GM12878 (cell line): Measurements from ENCODE around the gene HMCN1. TPM values are rescaled to one million over a fixed set of nuclear protein-coding genes. Genes with fewer than 3 reads are reported as not detected.

Source experiments
- ATAC-seq: fragments of 200-7000 bp; cut with Tn5 transposase; 3 replicates; pipeline ENCODE4 v1.9.1; 2020; ENCODE audit warnings: mild to moderate bottlenecking, moderate library complexity
- BruUV-seq: library from RNA; stranded (reverse); fragments of 400-500 nt; replicated peaks from 2 replicates; lab custom pipeline; 2021; lab: Mats Ljungman, UMichigan
- CTCF ChIA-PET: fragments of 300-600 bp; sonication (Branson Sonifier 250); formaldehyde crosslinking; extraction: SDS; loops from one replicate; lab custom pipeline; 2021; ENCODE audit warnings: inconsistent platforms; lab: Yijun Ruan, JAX
- POLR2A ChIA-PET: fragments of 350-600 bp; formaldehyde crosslinking; extraction: SDS; loops from one replicate; lab custom pipeline; 2021; ENCODE audit warnings: inconsistent platforms; lab: Charles Lee
- RAD21 ChIA-PET: fragments of 300-600 bp; sonication (Branson Sonifier 250); formaldehyde crosslinking; loops from one replicate; lab custom pipeline; 2023; ENCODE audit warnings: antibody characterized with exemption; ENCODE audit not compliant: unreplicated experiment; lab: Charles Lee
- SMC1A ChIA-PET: fragments of 300-600 bp; sonication (Branson Sonifier 250); formaldehyde crosslinking; loops from one replicate; lab custom pipeline; 2023; ENCODE audit not compliant: unreplicated experiment, uncharacterized antibody; lab: Charles Lee
- DNase-seq: peaks from one replicate; pipeline ENCODE4 v3.0.0-alpha.2; 2011; ENCODE audit warnings: low read depth, low spot score
- FAIRE-seq: peaks from 3 replicates; lab custom pipeline; 2011; peaks lifted over from hg19 to GRCh38; lab: Jason Lieb, UNC
- H2AFZ ChIP-seq: 2 replicates; pipeline ENCODE4 v1.6.0; 2011; ENCODE audit warnings: low read depth, low read length, control low read depth; ENCODE audit not compliant: control insufficient read depth
- H3K27ac ChIP-seq: 2 replicates; pipeline ENCODE4 v1.5.1; 2011; ENCODE audit warnings: control low read depth; ENCODE audit not compliant: control insufficient read depth, insufficient read depth
- H3K27me3 ChIP-seq, 2 experiments: replicated peaks in 1 of 2; 2 replicates each; pipeline versions ENCODE4 v1.6.0 to v1.6.1; 2011; ENCODE audit warnings: low read length in 1 of 2; ENCODE audit not compliant: control insufficient read depth in 2 of 2, insufficient read depth in 2 of 2
- H3K36me3 ChIP-seq, 2 experiments: 2 replicates each; pipeline ENCODE4 v1.5.1; 2011; ENCODE audit warnings: low read length in 1 of 2; ENCODE audit not compliant: control insufficient read depth in 2 of 2, insufficient read depth in 2 of 2
- H3K4me1 ChIP-seq: 2 replicates; pipeline ENCODE4 v1.6.1; 2011; ENCODE audit warnings: mild to moderate bottlenecking, low read length, moderate library complexity, mixed read lengths; ENCODE audit not compliant: control insufficient read depth, insufficient read depth
- H3K4me2 ChIP-seq: 2 replicates; pipeline ENCODE4 v1.6.0; 2011; ENCODE audit warnings: control low read depth; ENCODE audit not compliant: control insufficient read depth, insufficient read depth
- H3K4me3 ChIP-seq: fragments of 200-600 bp; sonication (generic); 2 replicates; pipeline ENCODE4 v1.5.1; 2016
- H3K79me2 ChIP-seq: 2 replicates; pipeline ENCODE4 v1.6.0; 2011; ENCODE audit warnings: low read length; ENCODE audit not compliant: control insufficient read depth, insufficient read depth
- H3K9ac ChIP-seq: 2 replicates; pipeline ENCODE4 v1.8.0; 2011; ENCODE audit warnings: low read length, control low read depth, mixed read lengths; ENCODE audit not compliant: control insufficient read depth, insufficient read depth
- H3K9me3 ChIP-seq: replicated peaks from 3 replicates; pipeline ENCODE4 v1.5.1; 2011; ENCODE audit warnings: mild to moderate bottlenecking, low read length; ENCODE audit not compliant: control insufficient read depth, insufficient read depth
- H4K20me1 ChIP-seq: 2 replicates; pipeline ENCODE4 v1.6.0; 2011; ENCODE audit not compliant: control insufficient read depth, insufficient read depth
- E2F8 ChIP-seq: fragments of 450-650 bp; IDR thresholded peaks from 2 replicates; pipeline ENCODE4 v1.6.1; 2018; ENCODE audit warnings: mild to moderate bottlenecking, low read depth, moderate library complexity; ENCODE audit not compliant: partially characterized antibody
- IKZF2 ChIP-seq, 2 experiments: fragments of 450-650 bp; IDR thresholded peaks; 2 replicates each; pipeline ENCODE4 v1.6.1; 2017; ENCODE audit warnings: mild to moderate bottlenecking in 2 of 2, moderate library complexity in 2 of 2
- MYC ChIP-seq: IDR thresholded peaks from 2 replicates; pipeline ENCODE4 v1.6.1; 2011; ENCODE audit warnings: mild to moderate bottlenecking, low read length, moderate library complexity, inconsistent platforms; ENCODE audit not compliant: insufficient read depth, insufficient replicate concordance, insufficient read length, severe bottlenecking
- NR2C2 ChIP-seq: IDR thresholded peaks from 2 replicates; pipeline ENCODE4 v1.6.1; 2011; ENCODE audit warnings: borderline replicate concordance, low read depth; ENCODE audit not compliant: control insufficient read depth, insufficient read length
- NR2F1 ChIP-seq: fragments of 450-650 bp; conservative IDR thresholded peaks from 2 replicates; pipeline ENCODE4 v1.6.1; 2017; ENCODE audit warnings: mild to moderate bottlenecking
- PAX8 ChIP-seq: fragments of 450-650 bp; IDR thresholded peaks from 2 replicates; pipeline ENCODE4 v1.6.1; 2017; ENCODE audit warnings: mild to moderate bottlenecking, moderate library complexity
- RAD21 ChIP-seq: IDR thresholded peaks from 2 replicates; pipeline ENCODE4 v1.6.1; 2011; ENCODE audit warnings: mild to moderate bottlenecking, low read depth, low read length, moderate library complexity; ENCODE audit not compliant: insufficient read depth
- ZNF274 ChIP-seq: IDR thresholded peaks from one replicate; pipeline ENCODE4 v1.8.0; 2011; ENCODE audit not compliant: insufficient read length, insufficient read depth
- WGBS: methylation state at CpG from one replicate; pipeline ENCODE4 v1.1.6; 2016; ENCODE audit warnings: low lambda C conversion rate; ENCODE audit not compliant: insufficient replicate concordance, insufficient coverage; ENCODE audit errors: missing lambda C conversion rate; 5-methylcytosine and 5-hydroxymethylcytosine counted together
- in situ Hi-C: fragments of 300-500 bp; cut with MboI; formaldehyde crosslinking; loops from 9 replicates; pipeline ENCODE4 v1.14.3; 2018; ENCODE audit warnings: mixed read lengths
- intact Hi-C: fragments of 100-400 bp; cut with micrococcal nuclease; formaldehyde crosslinking; loops from one replicate; pipeline ENCODE4 v1.14.2; 2022; ENCODE audit not compliant: unreplicated experiment
- polyA plus RNA-seq, 11 experiments: library from polyadenylated mRNA; depleted of rRNA in 4 of 11; unstranded in 6 of 11; stranded (reverse) in 5 of 11; fragments of >200 nt; fragmentation: Nextera tagmentation in 4 of 11; fragmentation: Illumina TruSeq in 1 of 11; extraction: Ambion mirVana in 4 of 11; extraction: Trizol in 1 of 11; gene quantifications; 1 replicate in 1 of 11; 2 replicates in 10 of 11; pipeline versions ENCODE4 v1.2.1 to v1.2.3, GENCODE V29; 2011 to 2016; ENCODE audit warnings: inconsistent platforms in 2 of 11, missing spikeins in 2 of 11, low read depth in 1 of 11
- total RNA-seq, 4 experiments: library from RNA; depleted of rRNA in 3 of 4; stranded (reverse); fragments of >200 nt in 3 of 4; fragmentation: Illumina TruSeq in 1 of 4; extraction: Trizol in 1 of 4; gene quantifications; 2 replicates each; pipeline versions ENCODE4 v1.2.1 to v1.2.3, GENCODE V29; 2013 to 2021

HMCN1 gene
- total and polyA plus RNA-seq, 10 of the 15 experiments (the other 5 are each of a cell fraction or from before 2014, with no cell fraction given): under 0.01 to 0.07 TPM; not detected in 8

DNA sequence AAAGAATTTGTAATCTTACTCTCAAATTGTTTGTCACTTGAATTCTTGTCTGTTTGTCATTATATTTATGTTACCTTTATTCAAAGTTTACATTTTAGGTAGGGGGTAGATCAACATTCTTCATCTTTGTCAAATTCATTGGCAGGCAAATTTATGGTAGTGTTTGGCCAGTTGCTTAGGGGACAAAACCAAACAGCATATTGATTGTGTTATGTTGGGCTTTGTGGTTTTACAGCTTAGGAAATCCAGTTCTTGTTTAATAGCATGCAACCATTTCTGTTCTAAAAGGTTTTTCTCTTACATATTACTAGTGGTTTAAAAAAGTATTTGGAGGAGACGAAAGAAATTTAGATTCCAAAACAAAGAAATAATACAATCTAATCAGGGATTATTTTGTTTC lies 91.4 kb downstream of the HMCN1 start:
- H3K4me3 ChIP-seq: no peak overlapping the region
- H3K4me1 ChIP-seq: no peaks in the 10 kb centered on the region
- WGBS: 0% methylated on average over 1 of the region's 1 CpG
- no peak overlapping the region for H3K9ac ChIP-seq
- no TSS peak for BruUV-seq
- no peak for FAIRE-seq
- SMC1A ChIA-PET: interaction anchor here (0.9 kb wide), 1 partner anchor 14 kb away, joined by 3 read pairs; no protein-coding TSS in a partner anchor
- H2AFZ ChIP-seq: no peak overlapping the region
- in situ Hi-C loops (no loop called here), intact Hi-C loops (no loop called here)
- H3K27me3 ChIP-seq: no peaks in the 10 kb centered on the region
- POLR2A ChIA-PET: no interaction called here
- H4K20me1 ChIP-seq: no peaks in the 10 kb centered on the region
- no peak for DNase-seq
- no peak for ATAC-seq
- H3K9me3 ChIP-seq: no peaks in the 10 kb centered on the region
- CTCF ChIA-PET: no interaction called here
- no peak overlapping the region for H3K27ac ChIP-seq
- H3K79me2 ChIP-seq: no peaks in the 10 kb centered on the region
- no peak overlapping the region for H3K4me2 ChIP-seq
- no peak for TF ChIP-seq MYC
- TF ChIP-seq PAX8: no peak
- TF ChIP-seq ZNF274: no peak
- no peak for TF ChIP-seq RAD21
- TF ChIP-seq NR2F1: no peak
- TF ChIP-seq NR2C2: no peak
- TF ChIP-seq IKZF2 (IDR thresholded peaks at IDR 0.05): no peak
- no peaks in the 10 kb centered on the region for H3K36me3 ChIP-seq
- RAD21 ChIA-PET: no interaction called here

DNA sequence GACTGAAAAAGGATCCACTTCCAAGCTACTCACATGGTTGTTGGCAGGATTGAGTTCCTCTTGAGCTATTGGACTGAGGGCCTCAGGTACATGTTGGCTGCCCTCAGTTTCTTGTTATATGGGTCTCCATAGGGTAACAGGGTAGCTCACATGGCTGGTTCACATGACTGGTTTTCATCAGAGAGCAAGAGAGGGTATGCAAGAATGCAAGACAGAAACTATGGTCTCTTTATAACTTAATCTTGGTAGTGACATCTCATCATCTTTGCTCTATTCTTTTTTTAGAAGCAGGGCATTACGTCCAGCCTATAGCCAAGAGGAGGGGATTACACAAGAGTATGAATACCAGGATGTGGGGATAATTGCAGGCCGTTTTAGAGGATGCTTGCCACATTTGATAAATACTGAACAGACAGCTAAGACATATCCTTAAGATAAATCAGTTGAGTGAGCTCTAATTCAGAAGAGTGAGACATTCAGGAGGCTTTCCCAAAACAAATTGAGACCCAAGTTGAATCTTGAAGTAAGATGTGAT lies 100.2 kb downstream of the HMCN1 start:
- BruUV-seq: no TSS peak
- ChIA-PET CTCF (no interaction called here), POLR2A (interaction anchor here (0.6 kb wide), 1 partner anchor 47 kb away, joined by 3 read pairs; no protein-coding TSS in a partner anchor), SMC1A (no interaction called here), RAD21 (no interaction called here)
- intact Hi-C loops: no loop called here
- Histone ChIP-seq H3K4me1 (no peaks in the 10 kb centered on the region), H3K79me2 (no peaks in the 10 kb centered on the region), H3K4me2 (no peak overlapping the region), H3K9ac (no peak overlapping the region), H2AFZ (no peak overlapping the region), H3K27ac (no peak overlapping the region), H3K4me3 (no peak overlapping the region), H3K27me3 (no peaks in the 10 kb centered on the region), H3K9me3 (no peaks in the 10 kb centered on the region), H3K36me3 (no peaks in the 10 kb centered on the region), H4K20me1 (no peaks in the 10 kb centered on the region)
- WGBS: 4% methylated on average over 2 of the region's 2 CpGs
- no peak for TF ChIP-seq E2F8
- ATAC-seq (no peak), DNase-seq (no peak), FAIRE-seq (no peak)
- in situ Hi-C loops: no loop called here
